Fibroblast of gingiva (primary cell): ENCODE data around the gene ARMC9.
A peak's percentile ranks its signal among the peaks of the same experiment; 100 is the strongest.
"Not testable (repeated sequence)": the region's sequence is repeated elsewhere in the genome, so short reads cannot be mapped to it uniquely, and the experiment has no call there.

Source experiments
- DNase-seq: peaks from one replicate; pipeline ENCODE4 v3.0.0-alpha.2; 2011; ENCODE audit warnings: low read depth

The ARMC9 gene

GRCh38 chr2:231399853-231400680 lies 201.6 kb downstream of the ARMC9 start:
- no peak for DNase-seq

GRCh38 chr2:231400681-231401080 lies 202.2 kb downstream of the ARMC9 start:
- not testable (repeated sequence) for DNase-seq

- not testable (repeated sequence) for DNase-seq
Measured at GRCh38 chr2:231401101-231401500, 202.7 kb downstream of the ARMC9 start.

- not testable (repeated sequence) for DNase-seq
Measured at GRCh38 chr2:231403421-231404182, 205.2 kb downstream of the ARMC9 start.

- DNase-seq: not testable (repeated sequence)
Measured at GRCh38 chr2:231404183-231404578, 205.8 kb downstream of the ARMC9 start.

- not testable (repeated sequence) for DNase-seq
Measured at GRCh38 chr2:231405601-231406367, 207.4 kb downstream of the ARMC9 start.

- DNase-seq: not testable (repeated sequence)
Measured at GRCh38 chr2:231407686-231408085, 209.3 kb downstream of the ARMC9 start.

- not testable (repeated sequence) for DNase-seq
Measured at GRCh38 chr2:231408304-231408703, 209.9 kb downstream of the ARMC9 start.

GRCh38 chr2:231409776-231410175 lies 211.3 kb downstream of the ARMC9 start:
- no peak for DNase-seq

GRCh38 chr2:231410293-231411004 lies 212.0 kb downstream of the ARMC9 start:
- no peak for DNase-seq

- no peak for DNase-seq
Measured at GRCh38 chr2:231411237-231411636, 212.8 kb downstream of the ARMC9 start.

GRCh38 chr2:231411831-231412617 lies 213.6 kb downstream of the ARMC9 start:
- peak; percentile 68 for DNase-seq

GRCh38 chr2:231412618-231412963 lies 214.2 kb downstream of the ARMC9 start:
- no peak for DNase-seq

GRCh38 chr2:231413456-231413855 lies 215.0 kb downstream of the ARMC9 start:
- DNase-seq: no peak

- no peak for DNase-seq
Measured at GRCh38 chr2:231413921-231414476, 215.6 kb downstream of the ARMC9 start.

GRCh38 chr2:231415029-231415428 lies 216.6 kb downstream of the ARMC9 start:
- DNase-seq: no peak

- no peak for DNase-seq
Measured at GRCh38 chr2:231418820-231419640, 220.6 kb downstream of the ARMC9 start.

- DNase-seq: no peak
Measured at GRCh38 chr2:231421051-231421580, 222.7 kb downstream of the ARMC9 start.

GRCh38 chr2:231422056-231422455 lies 223.6 kb downstream of the ARMC9 start:
- DNase-seq: no peak

- DNase-seq: no peak
Measured at GRCh38 chr2:231423176-231423575, 224.7 kb downstream of the ARMC9 start.
